GM12891 (cell line): ENCODE data around the gene ZNHIT2.

Experiments used
- DNase-seq: peaks from one replicate; pipeline ENCODE4 v3.0.0; 2011; ENCODE audit warnings: low spot score; ENCODE audit not compliant: insufficient read length
- FAIRE-seq: peaks from 2 replicates; lab custom pipeline; 2011; peaks lifted over from hg19 to GRCh38; lab: Jason Lieb, UNC
- PAX5 ChIP-seq: IDR thresholded peaks from 2 replicates; pipeline ENCODE4 v1.6.1; 2011; ENCODE audit warnings: low read length, moderate library complexity, mild to moderate bottlenecking; ENCODE audit not compliant: insufficient read depth, severe bottlenecking
- POLR2A ChIP-seq: IDR thresholded peaks from 2 replicates; pipeline ENCODE4 v1.6.1; 2011; ENCODE audit warnings: low read depth, low read length, control low read depth
- POLR2AphosphoS5 ChIP-seq: IDR thresholded peaks from 2 replicates; pipeline ENCODE4 v1.6.1; 2011; ENCODE audit warnings: low read depth, low read length, control low read depth
- POU2F2 ChIP-seq: IDR thresholded peaks from 2 replicates; pipeline ENCODE4 v1.6.1; 2011; ENCODE audit warnings: low read depth, mild to moderate bottlenecking, control low read depth, low read length, moderate library complexity
- SPI1 ChIP-seq: IDR thresholded peaks from 2 replicates; pipeline ENCODE4 v1.6.1; 2011; ENCODE audit warnings: low read depth, low read length, control low read depth
- TAF1 ChIP-seq: IDR thresholded peaks from 2 replicates; pipeline ENCODE4 v1.6.1; 2011; ENCODE audit warnings: low read depth, low read length, control low read depth

Gene ZNHIT2

DNA sequence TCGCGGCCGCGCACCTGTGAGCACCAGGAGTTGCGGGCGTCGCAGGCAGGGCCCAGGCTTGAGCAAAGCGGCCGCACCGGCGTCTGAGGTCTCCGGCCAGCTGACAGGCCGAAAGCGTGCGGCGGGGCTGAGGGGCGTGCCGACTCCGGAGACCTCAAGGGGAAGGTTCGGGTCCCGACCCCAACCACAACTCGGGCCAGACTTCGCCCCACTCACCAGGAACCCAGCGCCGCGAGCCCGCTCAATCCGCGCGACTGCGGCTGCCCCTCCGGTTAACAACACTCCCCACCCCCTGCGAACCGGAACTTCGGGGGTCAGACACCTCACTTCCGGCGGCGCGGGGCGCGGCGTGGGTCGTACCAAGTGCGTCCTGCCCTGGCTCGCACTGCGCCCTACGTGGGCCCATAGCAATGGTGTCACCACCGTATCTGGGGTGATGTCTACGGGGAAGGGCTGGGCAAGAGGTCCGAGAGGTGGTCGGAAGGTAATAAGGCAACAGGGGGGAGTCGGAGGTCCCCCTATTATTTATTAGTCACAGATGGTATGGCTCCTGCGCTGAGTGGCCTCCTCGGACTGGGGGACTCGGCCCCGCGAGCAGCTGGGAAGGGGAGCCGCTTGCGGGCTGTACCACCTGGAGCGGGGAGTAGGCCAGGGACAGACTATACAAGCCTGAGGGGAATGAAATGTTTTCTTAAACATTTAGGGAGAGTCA is 16.9 kb upstream of the ZNHIT2 start, which contains the start of gene SYVN1:
Gene SYVN1, minus strand, starts transcription at position 280 of the 712 bp plus-strand sequence. CDS start 918 bp downstream, outside the sequence.
- TF ChIP-seq SPI1 = no peak
- TF ChIP-seq POLR2A = peak; percentile 89
- TF ChIP-seq POLR2AphosphoS5 = peak; percentile 89
- TF ChIP-seq TAF1 = no peak; the same call in 1 of the 2 replicates
- peak; percentile 52; the same call in 1 of the 2 replicates for TF ChIP-seq POU2F2
- TF ChIP-seq PAX5 = no peak
- FAIRE-seq (peak; percentile 99), DNase-seq (peak; percentile 91)

GRCh38 chr11:65133724-65134123 is 16.2 kb upstream of the ZNHIT2 start:
- FAIRE-seq = no peak
- DNase-seq = no peak
- TF ChIP-seq PAX5 (no peak), TAF1 (no peak), POU2F2 (no peak), POLR2AphosphoS5 (no peak), SPI1 (no peak), POLR2A (no peak)

GRCh38 chr11:65132988-65133700 is 15.6 kb upstream of the ZNHIT2 start:
- no peak for DNase-seq
- TF ChIP-seq SPI1 (peak; percentile 60), POU2F2 (0 out of 2 replicates have a peak, but pooled peaks have one; percentile 27), PAX5 (no peak), TAF1 (no peak), POLR2AphosphoS5 (0 out of 2 replicates have a peak, but pooled peaks have one; percentile 15), POLR2A (peak; percentile 38; the same call in 1 of the 2 replicates)
- peak; percentile 87 for FAIRE-seq

DNA sequence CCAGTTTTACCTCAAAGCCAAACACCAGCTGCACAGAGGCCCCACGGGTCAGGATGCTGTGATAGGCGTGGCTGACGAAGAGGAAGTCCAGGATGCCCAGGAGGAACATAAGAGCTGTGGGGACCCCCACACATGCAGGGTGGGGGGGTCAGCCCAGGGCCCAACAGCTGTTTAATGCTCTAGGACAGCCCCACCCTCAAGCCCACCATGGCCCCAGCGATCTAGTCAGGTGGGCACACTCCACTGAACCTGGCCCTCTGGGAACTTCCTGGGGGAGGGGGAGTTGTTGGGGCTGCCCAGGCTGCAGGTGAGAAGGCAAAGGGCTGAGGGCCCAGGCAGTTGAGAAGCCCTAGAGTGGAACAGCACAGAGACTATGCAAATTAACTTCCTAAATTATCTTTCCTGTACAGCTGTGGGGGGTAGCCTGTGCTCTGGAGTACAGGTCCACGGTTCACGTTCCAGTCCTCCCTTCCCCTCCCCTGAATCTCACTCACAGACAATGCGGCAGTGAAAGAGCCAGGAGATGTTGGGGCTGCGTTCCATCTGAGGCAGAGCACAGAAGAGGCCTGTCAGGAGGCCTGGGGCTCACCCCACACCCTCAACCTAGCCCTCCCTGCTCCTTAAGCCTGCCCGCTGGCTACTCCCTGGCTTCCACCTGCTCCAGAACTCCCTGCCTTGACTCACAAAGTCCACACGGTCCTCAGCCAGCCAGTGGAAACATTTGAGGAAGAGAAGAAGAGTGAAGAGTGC is 14.9 kb upstream of the ZNHIT2 start:
- DNase-seq (no peak), FAIRE-seq (peak; percentile 92)
- TF ChIP-seq PAX5 (peak; percentile 64), POLR2A (no peak), SPI1 (no peak), POU2F2 (peak; percentile 96), POLR2AphosphoS5 (peak; percentile 4; the same call in 1 of the 2 replicates), TAF1 (no peak)

DNA sequence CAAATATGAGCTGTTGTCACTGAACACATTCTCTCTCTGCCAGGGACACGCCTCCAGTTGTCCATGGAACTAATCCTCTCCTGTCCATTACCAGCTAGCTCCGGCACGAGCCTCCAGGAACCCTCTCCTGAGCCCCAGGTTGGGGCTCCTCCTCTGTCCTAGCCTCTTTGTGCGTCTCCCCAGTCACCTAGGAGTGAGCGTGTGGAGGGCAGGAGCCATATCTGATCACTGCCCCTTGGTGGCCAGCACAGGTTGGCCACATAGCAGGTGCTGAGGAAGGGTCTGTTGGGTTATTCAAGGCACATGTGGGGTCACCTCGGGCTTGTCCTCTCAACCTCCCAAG is 14.4 kb upstream of the ZNHIT2 start:
- TF ChIP-seq PAX5 = no peak
- no peak for TF ChIP-seq POLR2AphosphoS5
- TF ChIP-seq TAF1 = no peak
- no peak for TF ChIP-seq POLR2A
- TF ChIP-seq POU2F2 = no peak
- no peak for TF ChIP-seq SPI1
- FAIRE-seq = no peak
- no peak for DNase-seq

DNA sequence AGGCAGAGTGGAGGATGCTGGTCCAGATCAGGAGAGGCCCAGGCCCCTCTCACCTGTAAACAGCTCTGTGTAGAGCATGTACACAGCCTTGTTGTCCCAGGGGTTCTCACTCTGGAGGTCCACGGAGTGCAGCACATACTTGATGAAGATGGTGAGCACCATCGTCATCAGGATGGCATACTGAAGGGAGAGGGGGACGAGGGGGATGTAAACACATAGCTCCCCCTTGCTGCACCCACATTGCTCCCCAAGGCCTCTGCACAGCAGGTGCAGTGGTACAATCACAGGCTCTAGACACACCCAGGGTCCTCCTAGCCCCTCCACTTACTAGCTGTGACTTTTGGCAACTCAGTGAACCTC is 13.9 kb upstream of the ZNHIT2 start:
- DNase-seq (no peak), FAIRE-seq (no peak)
- TF ChIP-seq PAX5 (no peak), TAF1 (no peak), SPI1 (no peak), POLR2A (no peak), POU2F2 (no peak), POLR2AphosphoS5 (no peak)

DNA sequence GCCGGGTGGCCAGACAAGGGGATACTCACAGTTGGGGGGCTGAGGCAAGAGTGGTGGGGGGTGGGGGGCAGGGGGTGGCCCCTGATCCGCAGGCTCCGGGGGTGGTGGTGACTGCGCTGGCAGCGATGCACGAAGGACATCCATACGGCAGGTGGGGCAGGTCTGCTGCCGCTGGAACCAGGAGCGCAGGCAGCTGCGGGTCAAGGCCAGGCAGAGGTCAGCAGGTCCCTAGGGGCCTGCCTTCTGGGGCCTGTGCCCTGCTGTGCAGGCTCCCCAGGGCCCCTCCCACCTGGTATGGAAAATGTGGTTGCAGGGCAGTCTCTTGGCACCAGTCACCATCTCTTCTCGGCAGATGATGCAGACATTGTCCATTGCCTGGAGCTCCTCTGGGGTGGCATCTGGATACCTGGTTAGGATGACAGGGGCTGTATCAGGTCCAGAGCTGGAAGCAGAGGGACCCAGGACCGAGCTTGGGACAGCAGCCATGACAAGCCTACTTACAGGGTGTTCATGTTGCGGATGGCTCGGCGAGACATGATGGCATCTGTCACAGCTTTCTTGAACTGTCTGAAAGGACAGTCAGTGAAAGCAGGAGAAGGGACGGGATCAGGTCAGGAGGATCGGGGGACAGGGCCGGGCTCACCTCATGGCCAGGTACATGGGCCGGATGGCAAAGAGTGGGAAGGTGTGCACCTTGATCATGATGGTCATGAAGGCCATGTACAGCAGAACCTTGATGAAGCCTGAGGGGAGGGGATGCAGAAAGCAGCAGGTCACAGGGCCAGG is 13.3 kb upstream of the ZNHIT2 start:
- DNase-seq = no peak
- FAIRE-seq = no peak
- no peak for TF ChIP-seq POLR2A
- no peak for TF ChIP-seq SPI1
- TF ChIP-seq POLR2AphosphoS5 = no peak
- no peak for TF ChIP-seq PAX5
- TF ChIP-seq TAF1 = no peak

DNA sequence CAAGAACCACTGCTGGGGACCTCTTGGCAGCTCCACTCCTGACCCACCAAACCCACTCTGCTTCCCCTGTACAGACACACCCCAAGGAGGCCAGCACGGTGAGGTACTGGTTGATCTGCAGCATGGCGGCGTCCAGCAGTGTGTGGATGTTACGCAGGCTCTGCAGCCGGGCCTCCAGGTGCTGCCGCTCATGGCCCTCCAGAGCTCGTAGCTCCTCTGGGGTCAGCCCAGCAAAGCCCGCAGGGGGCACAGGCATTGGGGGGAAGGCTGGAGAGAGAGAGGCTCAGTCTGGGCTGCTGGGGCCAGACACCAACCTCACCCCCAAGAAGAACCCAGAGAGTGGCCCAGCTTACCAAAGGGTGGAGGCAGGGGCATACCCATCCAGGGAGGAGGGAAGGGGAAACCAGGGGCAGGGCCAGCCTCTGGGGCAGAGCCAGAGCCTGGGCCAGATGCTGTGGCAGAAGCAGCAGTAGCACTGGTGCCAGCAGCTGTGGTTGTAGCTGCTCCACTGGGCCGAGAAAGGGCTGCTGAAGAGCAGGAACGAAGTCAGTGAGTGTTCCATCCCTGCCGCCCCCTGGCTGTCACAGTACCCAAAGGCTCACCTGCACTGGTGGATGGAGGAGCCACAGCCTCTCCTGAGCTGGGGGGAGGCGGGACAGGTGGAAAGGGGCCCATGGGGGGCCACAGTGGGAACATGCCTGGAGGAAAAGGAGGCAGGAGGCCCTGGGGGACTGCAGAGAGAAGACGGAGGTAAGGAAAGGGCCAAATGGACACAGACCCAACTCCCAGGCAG is 12.3 kb upstream of the ZNHIT2 start:
- no peak for DNase-seq
- no peak for TF ChIP-seq SPI1
- FAIRE-seq = no peak
